Body of pancreas (tissue), 4 donors: ENCODE measurements around the gene MAML2.

Experiments
- POLR2A ChIP-seq, 3 donors: fragments of 450-650 bp; IDR thresholded peaks; one replicate each; pipeline ENCODE4 v1.6.1; 2016; ENCODE audit warnings: antibody characterized with exemption in 3 of 3, mild to moderate bottlenecking in 2 of 3
- TF ChIP-seq, protein P1 (sequence below), 7 experiments: fragments of 450-650 bp in 4 of 7; fragments of 200-600 bp in 3 of 7; sonication (generic) in 3 of 7; IDR thresholded peaks; one replicate each; pipeline ENCODE4 v1.5.1; 2016 to 2019; ENCODE audit warnings: antibody characterized with exemption in 7 of 7

DNA sequence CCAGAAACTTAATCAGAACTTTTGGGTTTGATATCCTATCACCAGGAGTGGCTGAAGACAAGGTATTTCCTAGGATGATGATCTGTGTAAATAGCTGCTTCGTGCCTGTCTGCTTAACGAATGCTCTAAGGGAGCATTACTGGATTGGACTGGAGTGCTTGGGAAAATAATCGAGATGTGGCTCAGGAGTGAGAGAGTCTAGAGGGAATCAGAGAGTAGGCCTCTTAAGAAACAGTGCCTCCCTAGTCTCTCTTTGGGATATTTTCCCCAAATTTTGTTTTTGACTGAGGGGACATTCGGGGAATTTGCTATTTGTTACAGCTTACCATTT lies 2.5 kb downstream of the MAML2 start:
- TF ChIP-seq, protein P1, sequence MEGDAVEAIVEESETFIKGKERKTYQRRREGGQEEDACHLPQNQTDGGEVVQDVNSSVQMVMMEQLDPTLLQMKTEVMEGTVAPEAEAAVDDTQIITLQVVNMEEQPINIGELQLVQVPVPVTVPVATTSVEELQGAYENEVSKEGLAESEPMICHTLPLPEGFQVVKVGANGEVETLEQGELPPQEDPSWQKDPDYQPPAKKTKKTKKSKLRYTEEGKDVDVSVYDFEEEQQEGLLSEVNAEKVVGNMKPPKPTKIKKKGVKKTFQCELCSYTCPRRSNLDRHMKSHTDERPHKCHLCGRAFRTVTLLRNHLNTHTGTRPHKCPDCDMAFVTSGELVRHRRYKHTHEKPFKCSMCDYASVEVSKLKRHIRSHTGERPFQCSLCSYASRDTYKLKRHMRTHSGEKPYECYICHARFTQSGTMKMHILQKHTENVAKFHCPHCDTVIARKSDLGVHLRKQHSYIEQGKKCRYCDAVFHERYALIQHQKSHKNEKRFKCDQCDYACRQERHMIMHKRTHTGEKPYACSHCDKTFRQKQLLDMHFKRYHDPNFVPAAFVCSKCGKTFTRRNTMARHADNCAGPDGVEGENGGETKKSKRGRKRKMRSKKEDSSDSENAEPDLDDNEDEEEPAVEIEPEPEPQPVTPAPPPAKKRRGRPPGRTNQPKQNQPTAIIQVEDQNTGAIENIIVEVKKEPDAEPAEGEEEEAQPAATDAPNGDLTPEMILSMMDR (IDR thresholded peaks at IDR 0.05): no peak
- no peak for TF ChIP-seq POLR2A (IDR thresholded peaks at IDR 0.05)
